RKO (cell line): Measurements from ENCODE around the gene GNB5.
A peak's percentile ranks its signal among the peaks of the same experiment; 100 is the strongest.
"Not testable (repeated sequence)": the region's sequence is repeated elsewhere in the genome, so short reads cannot be mapped to it uniquely, and the experiment has no call there.

ENCODE experiments used
- DNase-seq: peaks from one replicate; pipeline ENCODE4 v3.0.0-alpha.2; 2016; ENCODE audit warnings: low spot score

The GNB5 gene

GRCh38 chr15:52165494-52166131 is 25.6 kb downstream of the GNB5 start:
- DNase-seq, result not testable (repeated sequence)

GRCh38 chr15:52164631-52165265 is 26.4 kb downstream of the GNB5 start:
- DNase-seq, result no peak

GRCh38 chr15:52163321-52164190 is 27.6 kb downstream of the GNB5 start:
- DNase-seq, result no peak

- no peak for DNase-seq
These were observed 28.3 kb downstream of the GNB5 start for GRCh38 chr15:52162876-52163275.

- DNase-seq, result no peak
These were observed 28.9 kb downstream of the GNB5 start for GRCh38 chr15:52162260-52162659.

GRCh38 chr15:52161406-52161966 is 29.7 kb downstream of the GNB5 start:
- no peak for DNase-seq

- no peak for DNase-seq
These were observed 31.5 kb downstream of the GNB5 start for GRCh38 chr15:52159645-52160044.

- DNase-seq, result no peak
These were observed 33.0 kb downstream of the GNB5 start for GRCh38 chr15:52158084-52158765.

GRCh38 chr15:52155878-52156277 is 35.3 kb downstream of the GNB5 start:
- DNase-seq, result no peak

- no peak for DNase-seq
These were observed 36.0 kb downstream of the GNB5 start for GRCh38 chr15:52154896-52155865.

GRCh38 chr15:52153900-52154895 is 37.0 kb downstream of the GNB5 start:
- no peak for DNase-seq

GRCh38 chr15:52151353-52151752 is 39.8 kb downstream of the GNB5 start:
- DNase-seq, result no peak

GRCh38 chr15:52150871-52151270 is 40.3 kb downstream of the GNB5 start:
- no peak for DNase-seq

- DNase-seq, result no peak
These were observed 41.0 kb downstream of the GNB5 start for GRCh38 chr15:52150043-52150825.

GRCh38 chr15:52148403-52148802 is 42.8 kb downstream of the GNB5 start:
- no peak for DNase-seq

- no peak for DNase-seq
These were observed 44.4 kb downstream of the GNB5 start for GRCh38 chr15:52146776-52147175.

- DNase-seq, result no peak
These were observed 44.9 kb downstream of the GNB5 start for GRCh38 chr15:52146261-52146660.

- DNase-seq, result peak; percentile 28
These were observed 46.5 kb downstream of the GNB5 start for GRCh38 chr15:52144656-52145178.

GRCh38 chr15:52143873-52144272 is 47.3 kb downstream of the GNB5 start:
- DNase-seq, result no peak
